Activated CD8-positive, alpha-beta T cell treated with anti-CD3 and anti-CD28 coated beads for 36 hours (primary cell): ENCODE measurements around the gene ATP8B4. TPM values are rescaled to one million over a fixed set of nuclear protein-coding genes. Genes with fewer than 3 reads are reported as not detected.
"Not testable (repeated sequence)": the region's sequence is repeated elsewhere in the genome, so short reads cannot be mapped to it uniquely, and the experiment has no call there.

Experiments used
- ATAC-seq: fragments of 200-7000 bp; cut with Tn5 transposase; one replicate; pipeline ENCODE4 v1.10.0; 2021; ENCODE audit warnings: mild to moderate bottlenecking, moderate library complexity
- CTCF ChIA-PET: fragments of 350-600 bp; sonication (Branson Sonifier 250); formaldehyde crosslinking; loops from one replicate; lab custom pipeline; 2021; ENCODE audit warnings: antibody characterized with exemption; lab: Charles Lee
- POLR2A ChIA-PET: fragments of 350-600 bp; sonication (Branson Sonifier 250); formaldehyde crosslinking; loops from one replicate; lab custom pipeline; 2021; ENCODE audit warnings: antibody characterized with exemption; lab: Charles Lee
- DNase-seq: peaks from one replicate; pipeline ENCODE4 v3.0.0-alpha.2; 2020
- H3K27ac Mint-ChIP-seq: one replicate; pipeline ENCODE4 v1.8.0; 2021; ENCODE audit warnings: mild to moderate bottlenecking, mixed read lengths
- H3K27me3 Mint-ChIP-seq: one replicate; pipeline ENCODE4 v1.8.0; 2021; ENCODE audit warnings: mixed read lengths
- H3K36me3 Mint-ChIP-seq: one replicate; pipeline ENCODE4 v1.8.0; 2021; ENCODE audit warnings: low read depth, mixed read lengths
- H3K4me1 Mint-ChIP-seq: one replicate; pipeline ENCODE4 v1.8.0; 2021; ENCODE audit warnings: low read depth, mixed read lengths
- H3K4me3 Mint-ChIP-seq: one replicate; pipeline ENCODE4 v1.8.0; 2021; ENCODE audit warnings: mild to moderate bottlenecking, moderate library complexity, mixed read lengths
- H3K9me3 Mint-ChIP-seq: one replicate; pipeline ENCODE4 v1.8.0; 2021; ENCODE audit warnings: mixed read lengths
- intact Hi-C: fragments of 100-400 bp; cut with micrococcal nuclease; formaldehyde crosslinking; loops from one replicate; pipeline ENCODE4 v1.10.0; 2022
- total RNA-seq, 2 experiments: library from RNA; stranded (reverse); gene quantifications; one replicate each; pipeline ENCODE4 v1.2.3, GENCODE V29; 2021
- TF ChIP-seq, protein P1 (sequence below): fragments of 200-600 bp; IDR thresholded peaks from one replicate; pipeline ENCODE4 v1.8.0; 2022; ENCODE audit warnings: antibody characterized with exemption, mild to moderate bottlenecking

The ATP8B4 gene
- total RNA-seq, 2 experiments from 2014 or later, result 4.6 to 5.8 TPM

DNA sequence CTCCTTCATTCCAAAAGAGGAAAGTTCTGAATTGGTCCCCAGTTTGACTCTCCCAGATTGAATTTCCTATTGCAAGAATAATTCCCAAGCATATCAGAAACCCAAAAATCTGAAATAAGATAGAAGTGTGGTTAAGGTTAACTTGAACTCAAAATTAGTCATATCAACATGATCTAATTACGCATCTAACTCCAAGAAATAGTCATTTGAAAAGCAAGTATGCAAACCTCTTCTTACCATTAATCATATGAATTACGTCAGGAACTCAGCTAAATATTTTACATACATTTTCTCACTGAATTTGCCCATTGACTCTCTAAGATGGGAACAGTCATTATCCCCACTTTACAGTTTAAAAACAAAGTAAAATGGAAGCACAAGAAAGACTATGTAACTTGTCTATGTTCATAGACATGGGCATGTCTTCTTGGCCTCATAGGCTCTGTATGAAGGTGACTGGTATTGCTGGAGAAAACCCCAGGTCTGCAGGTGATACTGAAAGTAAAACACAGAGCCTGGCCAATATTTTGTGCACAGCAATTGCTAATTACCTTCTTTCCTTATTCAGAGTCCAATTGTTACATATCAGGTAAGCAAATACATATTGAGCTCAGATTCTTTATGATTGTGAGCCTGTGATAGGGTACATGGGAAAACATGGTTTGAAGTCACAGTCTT lies 139.2 kb downstream of the ATP8B4 start:
- ChIA-PET POLR2A (no interaction called here), CTCF (interaction anchor here (0.7 kb wide), 1 partner anchor 104 kb away, joined by 3 read pairs; no protein-coding TSS in a partner anchor)
- Mint-ChIP-seq H3K27me3 (no peaks in the 10 kb centered on the region), H3K9me3 (no peaks in the 10 kb centered on the region), H3K36me3 (no peaks in the 10 kb centered on the region), H3K4me1 (no peaks in the 10 kb centered on the region), H3K4me3 (no peak overlapping the region), H3K27ac (no peak overlapping the region)
- DNase-seq (no peak), ATAC-seq (no peak)
- TF ChIP-seq, protein P1, sequence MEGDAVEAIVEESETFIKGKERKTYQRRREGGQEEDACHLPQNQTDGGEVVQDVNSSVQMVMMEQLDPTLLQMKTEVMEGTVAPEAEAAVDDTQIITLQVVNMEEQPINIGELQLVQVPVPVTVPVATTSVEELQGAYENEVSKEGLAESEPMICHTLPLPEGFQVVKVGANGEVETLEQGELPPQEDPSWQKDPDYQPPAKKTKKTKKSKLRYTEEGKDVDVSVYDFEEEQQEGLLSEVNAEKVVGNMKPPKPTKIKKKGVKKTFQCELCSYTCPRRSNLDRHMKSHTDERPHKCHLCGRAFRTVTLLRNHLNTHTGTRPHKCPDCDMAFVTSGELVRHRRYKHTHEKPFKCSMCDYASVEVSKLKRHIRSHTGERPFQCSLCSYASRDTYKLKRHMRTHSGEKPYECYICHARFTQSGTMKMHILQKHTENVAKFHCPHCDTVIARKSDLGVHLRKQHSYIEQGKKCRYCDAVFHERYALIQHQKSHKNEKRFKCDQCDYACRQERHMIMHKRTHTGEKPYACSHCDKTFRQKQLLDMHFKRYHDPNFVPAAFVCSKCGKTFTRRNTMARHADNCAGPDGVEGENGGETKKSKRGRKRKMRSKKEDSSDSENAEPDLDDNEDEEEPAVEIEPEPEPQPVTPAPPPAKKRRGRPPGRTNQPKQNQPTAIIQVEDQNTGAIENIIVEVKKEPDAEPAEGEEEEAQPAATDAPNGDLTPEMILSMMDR, result no peak
- intact Hi-C loops, result no loop called here

DNA sequence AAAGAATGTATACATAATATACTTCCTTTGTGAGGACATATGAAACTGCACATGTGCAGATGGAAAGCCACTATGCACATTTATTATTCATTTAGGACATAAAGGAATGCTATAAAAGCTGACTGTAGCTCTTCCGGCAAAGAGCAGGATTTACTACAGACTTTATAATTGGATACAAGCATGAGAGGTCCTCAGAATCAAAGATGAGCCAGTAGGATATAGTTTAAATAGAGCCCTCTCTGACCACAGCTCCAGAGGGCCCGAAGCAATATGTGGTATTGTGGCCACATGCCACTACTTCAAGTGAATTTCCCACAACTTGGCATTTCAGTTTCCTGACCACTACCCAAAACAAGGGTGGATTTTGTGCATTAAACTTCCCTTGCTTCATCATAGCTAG lies 140.9 kb downstream of the ATP8B4 start:
- no peak for DNase-seq
- no peaks in the 10 kb centered on the region for H3K4me1 Mint-ChIP-seq
- H3K4me3 Mint-ChIP-seq, result no peak overlapping the region
- H3K27me3 Mint-ChIP-seq, result no peaks in the 10 kb centered on the region
- intact Hi-C loops, result no loop called here
- CTCF ChIA-PET, result interaction anchor here (1.1 to 1.5 kb wide), 2 partner anchors 10 to 13 kb away, joined by 3 read pairs; no protein-coding TSS in a partner anchor
- no peaks in the 10 kb centered on the region for H3K36me3 Mint-ChIP-seq
- POLR2A ChIA-PET, result interaction anchor here (1.2 kb wide), 1 partner anchor 29 kb away, joined by 3 read pairs; no protein-coding TSS in a partner anchor
- no peaks in the 10 kb centered on the region for H3K9me3 Mint-ChIP-seq
- TF ChIP-seq, protein P1, result no peak
- no peak overlapping the region for H3K27ac Mint-ChIP-seq
- ATAC-seq, result no peak

DNA sequence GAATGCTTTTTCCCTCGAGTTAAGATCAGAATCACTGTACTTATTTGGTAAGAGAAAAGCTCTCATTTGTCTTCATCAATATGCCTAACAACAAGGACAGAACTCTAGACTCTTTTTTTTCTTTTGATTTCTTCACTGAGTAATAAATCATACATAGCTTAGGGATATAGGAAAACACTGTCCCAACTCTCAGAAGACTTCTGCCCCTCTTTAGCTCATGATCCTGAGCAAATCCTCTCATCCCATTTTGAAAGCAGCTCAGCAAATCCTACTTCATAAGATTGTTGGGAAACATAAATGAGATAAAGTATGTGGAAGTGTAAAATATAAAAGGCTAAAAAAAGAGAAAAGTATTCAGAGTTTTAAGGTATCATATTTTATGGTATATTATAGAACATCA lies 141.7 kb downstream of the ATP8B4 start:
- intact Hi-C loops, result no loop called here
- TF ChIP-seq, protein P1, result no peak
- Mint-ChIP-seq H3K4me3 (no peak overlapping the region), H3K4me1 (no peaks in the 10 kb centered on the region), H3K36me3 (no peaks in the 10 kb centered on the region), H3K27me3 (no peaks in the 10 kb centered on the region), H3K27ac (no peak overlapping the region), H3K9me3 (no peaks in the 10 kb centered on the region)
- POLR2A ChIA-PET, result no interaction called here
- ATAC-seq (no peak), DNase-seq (no peak)
- CTCF ChIA-PET, result interaction anchor here (1.5 kb wide), 1 partner anchor 14 kb away, joined by 3 read pairs; no protein-coding TSS in a partner anchor

DNA sequence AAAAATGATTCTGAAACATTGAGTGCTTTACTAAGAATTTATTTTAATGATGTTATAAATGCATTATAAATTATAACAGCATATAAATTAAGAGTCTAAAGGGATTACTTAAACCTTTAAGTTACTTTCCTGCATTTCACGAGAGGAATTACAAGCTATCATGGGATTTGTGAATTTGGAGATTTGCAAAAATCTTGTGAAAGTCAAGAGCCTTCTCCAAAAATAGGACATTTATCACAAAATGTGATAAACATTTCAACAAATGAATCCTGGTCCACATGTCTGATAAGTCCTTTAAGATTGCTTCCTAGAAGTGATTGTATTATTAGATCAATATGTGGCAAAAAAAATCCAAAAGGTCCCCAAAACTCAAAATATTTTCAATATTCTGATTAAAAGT lies 154.5 kb downstream of the ATP8B4 start:
- Mint-ChIP-seq H3K4me1 (no peaks in the 10 kb centered on the region), H3K36me3 (no peaks in the 10 kb centered on the region), H3K4me3 (no peak overlapping the region), H3K27ac (no peak overlapping the region), H3K9me3 (peaks cover 3% of the 10 kb centered on the region), H3K27me3 (no peaks in the 10 kb centered on the region)
- no peak for DNase-seq
- POLR2A ChIA-PET, result no interaction called here
- ATAC-seq, result no peak
- TF ChIP-seq, protein P1, result no peak
- CTCF ChIA-PET, result no interaction called here
- intact Hi-C loops, result no loop called here

DNA sequence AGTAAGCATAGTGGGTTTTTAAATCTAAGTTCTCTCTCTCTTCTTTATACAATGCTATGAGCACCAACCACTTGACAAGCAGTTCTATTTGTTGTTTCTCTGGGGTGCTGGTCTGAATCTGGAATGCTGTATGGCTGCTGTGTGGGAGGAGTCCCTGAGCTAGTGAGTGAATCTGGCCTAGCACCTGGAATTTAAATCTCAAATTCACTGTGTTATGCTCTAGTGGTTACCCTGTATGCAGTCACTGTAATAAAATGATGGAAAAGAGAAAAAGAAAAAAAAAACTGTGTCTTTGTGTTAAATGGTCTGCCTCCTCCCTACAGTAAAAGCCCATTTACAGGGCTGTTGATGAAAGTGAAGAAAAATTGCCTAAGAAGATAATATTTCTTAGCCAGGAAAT lies 155.0 kb downstream of the ATP8B4 start:
- Mint-ChIP-seq H3K9me3 (peaks cover 3% of the 10 kb centered on the region), H3K4me1 (no peaks in the 10 kb centered on the region), H3K36me3 (no peaks in the 10 kb centered on the region), H3K27ac (no peak overlapping the region), H3K27me3 (no peaks in the 10 kb centered on the region), H3K4me3 (no peak overlapping the region)
- DNase-seq (no peak), ATAC-seq (no peak)
- CTCF ChIA-PET, result no interaction called here
- intact Hi-C loops, result no loop called here
- TF ChIP-seq, protein P1, result no peak
- POLR2A ChIA-PET, result no interaction called here

DNA sequence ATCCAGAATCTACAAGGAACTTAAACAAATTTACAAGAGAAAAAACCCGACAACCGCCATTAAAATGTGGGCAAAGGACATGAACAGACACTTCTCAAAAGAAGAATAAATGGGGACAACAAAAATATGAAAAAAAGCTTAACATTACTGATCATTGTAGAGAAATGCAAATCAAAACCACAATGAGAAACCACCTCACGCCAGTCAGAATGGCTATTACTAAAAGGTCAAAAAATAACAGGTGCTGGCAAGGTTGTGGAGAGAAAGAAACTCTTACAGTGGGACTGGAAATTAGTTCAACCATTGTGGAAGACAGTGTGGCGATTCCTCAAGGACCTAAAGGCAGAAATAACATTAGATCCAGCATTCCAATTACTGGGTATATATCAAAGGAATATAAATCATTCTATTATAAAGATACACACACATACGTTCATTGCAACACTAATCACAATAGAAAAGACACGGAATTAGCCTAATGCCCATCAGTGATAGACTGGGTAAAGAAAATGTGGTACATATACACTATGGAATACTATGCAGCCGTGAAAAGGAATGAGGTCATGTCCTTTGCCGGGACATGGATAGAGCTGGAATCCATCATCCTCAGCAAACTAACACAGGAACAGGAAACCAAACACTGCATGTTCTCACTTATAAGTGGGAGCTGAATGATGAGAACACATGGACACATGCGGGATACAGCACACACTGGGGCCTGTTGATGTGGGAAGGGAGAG lies 155.8 kb downstream of the ATP8B4 start:
- ATAC-seq, H3K4me1 Mint-ChIP-seq, H3K27ac Mint-ChIP-seq, H3K9me3 Mint-ChIP-seq, DNase-seq, H3K27me3 Mint-ChIP-seq, H3K4me3 Mint-ChIP-seq, POLR2A ChIA-PET, CTCF ChIA-PET, H3K36me3 Mint-ChIP-seq, intact Hi-C loops: not testable (repeated sequence)
